Left forelimb (tissue), 1 donor: ENCODE results near the gene ZNF81.
"Not testable (repeated sequence)": the region's sequence is repeated elsewhere in the genome, so short reads cannot be mapped to it uniquely, and the experiment has no call there.

Source experiments
- DNase-seq: peaks from one replicate; pipeline ENCODE4 v3.0.0-alpha.2; 2018; ENCODE audit warnings: low spot score

The ZNF81 gene

DNA sequence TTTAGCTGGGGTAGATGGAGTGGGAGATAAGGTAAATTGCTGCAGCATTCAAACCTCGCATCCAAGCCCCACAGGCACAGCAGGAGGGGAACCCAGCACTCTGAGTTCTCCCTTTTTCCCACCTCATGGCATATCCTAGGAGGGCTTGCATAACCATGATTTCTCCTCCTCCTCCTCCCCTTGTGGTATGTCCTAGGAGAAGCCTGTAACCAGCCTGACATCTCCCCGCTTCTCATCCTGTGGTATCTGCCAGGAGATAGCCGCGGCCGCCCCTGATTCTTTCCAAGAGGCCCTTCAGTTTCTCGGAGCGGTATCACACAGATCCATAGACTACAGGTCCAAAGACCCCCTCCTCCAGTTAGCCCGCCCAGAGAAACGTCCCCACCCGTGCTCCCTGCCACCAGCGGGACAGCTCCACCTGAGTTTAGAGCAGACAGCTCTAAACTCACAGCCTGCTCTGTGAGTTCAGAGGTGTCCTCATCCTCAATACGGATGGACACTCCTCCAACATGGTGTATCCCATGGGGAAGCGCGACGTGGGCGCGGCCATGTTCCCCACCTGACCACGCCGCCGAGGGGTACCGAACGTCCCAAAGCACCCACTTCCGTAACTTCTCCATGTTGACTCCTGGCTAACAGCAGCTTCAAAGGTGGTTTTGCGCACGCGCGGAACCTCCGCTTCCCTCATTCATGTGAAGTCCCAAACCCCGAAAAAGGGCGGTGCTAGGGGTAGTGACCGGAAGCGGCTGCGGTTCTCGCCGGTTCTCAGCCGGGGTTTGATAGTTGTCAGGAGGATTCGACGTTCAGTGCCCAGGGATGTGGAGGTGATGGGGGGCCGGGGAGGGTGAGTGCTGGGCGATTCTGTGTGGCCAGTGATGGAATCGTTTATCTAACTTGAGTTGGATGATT, at the start of gene ZNF81:
Gene ZNF81, plus strand, starts transcription at position 739 of the 909 bp plus-strand sequence. CDS start 9,366 bp downstream, outside the sequence.
- peak; percentile 93 for DNase-seq

DNA sequence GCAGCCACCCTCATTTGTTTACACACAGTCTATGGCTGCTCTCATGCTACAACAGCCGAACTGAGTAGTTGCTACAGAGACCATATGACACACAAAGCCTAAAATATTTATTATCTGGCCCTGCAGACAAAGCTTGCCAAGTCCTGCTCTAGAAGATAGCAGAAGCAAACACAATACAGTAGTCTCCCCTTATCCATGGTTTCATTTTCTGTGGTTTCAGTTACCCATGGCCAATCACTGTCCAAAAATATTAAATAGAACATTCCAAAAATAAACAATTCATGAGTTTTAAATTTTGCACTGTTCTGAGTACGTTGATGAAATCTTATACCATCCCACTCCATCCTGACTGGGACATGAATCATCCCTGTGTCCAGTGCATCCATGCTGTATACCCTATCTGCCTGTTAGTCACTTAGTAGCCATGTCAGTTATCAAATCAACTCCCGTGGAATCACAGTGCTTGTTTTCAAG, 40.2 kb upstream of the ZNF81 start:
- DNase-seq, result no peak

DNA sequence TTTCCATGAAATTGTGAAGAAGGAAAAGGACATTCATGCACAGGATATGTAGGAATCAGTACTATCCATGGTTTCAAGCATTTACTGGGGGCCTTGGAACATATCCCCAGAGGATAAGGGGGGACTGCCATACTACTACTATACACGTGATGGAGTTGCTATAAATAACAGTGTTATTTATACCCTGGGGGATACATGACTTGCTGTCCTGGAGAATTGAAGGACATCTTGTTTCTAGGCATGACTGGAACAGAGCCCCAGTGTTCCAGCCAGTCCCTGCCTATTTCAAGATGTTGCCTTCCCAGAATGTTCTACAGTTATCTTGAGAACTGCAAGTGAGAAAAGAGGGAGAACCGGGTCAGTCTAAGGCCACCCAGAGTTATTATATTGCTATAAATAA, 39.6 kb upstream of the ZNF81 start:
- no peak for DNase-seq

DNA sequence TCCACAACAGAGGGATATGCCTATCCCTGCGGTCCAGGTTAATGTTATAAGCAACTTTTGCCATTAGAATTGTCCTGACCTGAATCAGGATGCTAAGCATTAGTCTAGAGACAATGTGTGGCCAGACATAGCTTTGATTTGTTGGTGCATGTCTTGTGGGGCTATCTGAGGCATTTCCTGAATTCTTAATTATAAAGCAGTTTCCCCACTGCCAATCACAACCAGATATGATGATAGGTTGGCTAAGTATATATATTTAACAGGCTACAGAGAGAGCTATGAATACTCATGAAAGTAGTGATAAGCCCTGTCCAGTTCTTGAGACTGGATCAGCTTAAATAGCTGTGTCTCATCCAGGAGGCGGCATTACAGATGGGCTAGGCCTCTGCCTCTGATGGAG, 37.8 kb upstream of the ZNF81 start:
- no peak for DNase-seq

DNA sequence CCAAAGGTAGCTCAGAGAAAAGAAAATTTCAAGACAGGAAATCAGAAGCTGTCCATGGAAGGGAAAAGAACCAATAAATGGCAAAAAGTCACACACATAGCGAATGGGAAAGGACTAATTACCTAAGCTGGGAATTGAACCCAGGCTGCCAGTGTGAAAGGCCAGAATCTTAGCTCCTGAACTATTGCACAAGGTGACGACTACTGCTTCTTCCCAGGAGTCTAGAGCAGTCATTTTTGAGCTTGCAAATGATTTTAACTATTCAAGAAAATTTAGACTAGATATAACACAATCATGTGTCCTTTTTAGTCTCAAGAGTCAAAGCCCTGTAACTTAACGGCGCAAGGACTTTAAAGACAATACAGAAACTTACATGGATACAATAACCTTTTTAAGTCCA, 34.1 kb upstream of the ZNF81 start:
- no peak for DNase-seq

DNA sequence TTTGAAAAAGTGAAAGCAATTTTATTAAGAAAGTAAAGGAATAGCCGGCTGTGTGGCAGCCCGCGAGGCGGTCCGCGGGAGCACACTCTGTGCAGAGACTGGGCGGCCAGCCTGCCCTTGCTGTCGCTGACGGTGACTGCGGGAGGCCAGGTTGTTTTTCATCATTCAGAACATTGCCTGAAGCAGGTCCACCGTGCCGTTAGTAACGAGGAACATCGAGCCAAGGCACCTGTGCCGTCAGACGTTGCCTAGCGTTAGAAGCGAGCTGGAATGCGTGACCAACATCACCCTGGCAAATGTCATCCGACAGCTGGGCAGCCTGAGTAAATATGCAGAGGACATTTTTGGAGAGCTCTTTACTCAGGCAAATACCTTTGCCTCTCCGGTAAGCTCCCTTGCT, 33.6 kb upstream of the ZNF81 start:
- not testable (repeated sequence) for DNase-seq

DNA sequence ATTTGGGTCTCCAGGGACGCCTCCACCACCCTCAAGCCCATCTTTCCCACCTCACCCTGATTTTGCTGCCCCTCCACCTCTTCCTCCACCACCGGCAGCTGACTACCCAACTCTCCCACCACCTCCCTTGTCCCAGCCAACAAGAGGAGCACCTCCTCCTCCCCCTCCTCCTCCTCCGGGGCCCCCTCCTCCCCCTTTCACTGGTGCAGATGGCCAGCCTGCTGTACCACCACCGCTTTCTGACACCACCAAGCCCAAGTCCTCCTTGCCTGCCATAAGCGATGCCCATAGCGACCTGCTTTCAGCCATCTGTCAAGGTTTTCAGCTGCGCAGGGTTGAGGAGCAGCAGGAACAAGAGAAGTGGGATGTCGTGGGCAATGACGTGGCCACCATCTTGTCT, 32.4 kb upstream of the ZNF81 start:
- no peak for DNase-seq

DNA sequence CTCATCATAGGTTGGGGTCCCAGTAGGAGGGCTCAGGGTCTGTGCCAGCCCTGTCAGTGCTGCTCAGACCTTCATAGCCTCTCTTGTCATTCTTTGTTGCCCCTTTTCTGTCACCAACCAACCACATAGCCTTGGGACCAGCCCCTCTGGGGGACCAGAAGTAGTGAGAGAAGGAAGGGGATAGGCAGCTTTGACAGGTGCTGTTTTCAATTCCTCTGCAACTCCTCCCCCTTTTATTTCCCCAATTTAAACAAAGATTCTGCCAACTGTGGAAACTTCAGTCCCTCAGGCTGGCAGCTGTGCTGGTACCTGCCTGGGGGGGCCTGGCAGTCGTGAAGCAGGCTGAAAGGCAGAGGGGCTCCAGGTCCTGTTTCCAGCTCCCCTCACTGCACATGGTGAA, 30.9 kb upstream of the ZNF81 start:
- not testable (repeated sequence) for DNase-seq

DNA sequence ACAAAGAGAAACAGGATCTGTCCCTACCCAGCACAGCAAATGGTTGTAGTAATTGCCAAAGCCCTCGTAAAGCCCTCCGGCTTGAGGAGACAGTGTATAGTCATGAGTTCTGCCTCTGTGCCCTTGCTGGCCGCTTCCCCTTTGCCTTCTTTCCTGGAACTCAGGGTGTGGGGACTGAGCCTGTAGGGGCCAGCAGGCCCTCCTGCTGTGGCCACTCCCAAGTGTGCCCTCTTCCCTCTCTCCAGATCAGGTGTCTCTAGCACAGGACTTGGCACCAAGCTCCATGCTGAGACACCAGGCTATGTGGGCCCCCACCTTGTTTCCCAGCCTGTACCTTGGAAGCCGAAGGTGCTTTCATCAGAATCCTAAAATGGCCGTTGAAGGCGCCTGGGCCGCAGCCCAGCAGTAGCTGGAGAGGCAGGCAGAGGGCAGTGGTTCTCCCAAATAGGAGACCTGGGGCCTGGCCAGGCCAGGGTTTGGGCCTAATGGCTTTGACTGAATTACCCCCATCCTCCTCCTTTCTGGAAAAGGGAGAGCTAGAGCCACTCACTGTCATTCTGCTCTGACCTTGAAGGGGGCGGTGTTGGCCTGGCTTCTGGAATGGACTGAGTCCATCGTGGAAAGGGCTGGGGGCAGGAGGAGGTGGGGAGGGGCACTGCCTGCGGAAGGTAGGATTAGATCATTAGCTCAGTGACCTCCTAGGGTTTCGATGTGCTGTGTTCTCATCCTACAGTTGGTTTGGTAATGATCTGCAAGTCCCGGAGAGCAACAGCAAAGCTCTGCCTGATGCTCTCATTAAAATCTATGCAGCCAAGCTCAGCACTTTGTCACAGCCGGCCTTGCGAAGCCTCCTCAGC, 30.1 kb upstream of the ZNF81 start:
- not testable (repeated sequence) for DNase-seq

DNA sequence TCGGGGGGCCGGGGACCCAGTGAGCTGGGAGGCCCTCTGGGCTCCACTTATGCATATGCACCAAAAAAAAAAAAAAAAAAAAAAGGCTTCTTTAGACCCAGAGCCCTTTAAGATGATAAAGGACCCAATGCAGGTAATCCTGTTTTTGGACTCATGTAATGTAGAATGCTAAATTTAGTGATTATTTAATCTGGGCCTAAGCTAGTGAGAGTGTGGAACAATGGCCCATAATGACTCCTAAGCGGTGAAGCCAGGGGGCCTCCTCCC, 29.5 kb upstream of the ZNF81 start:
- not testable (repeated sequence) for DNase-seq

DNA sequence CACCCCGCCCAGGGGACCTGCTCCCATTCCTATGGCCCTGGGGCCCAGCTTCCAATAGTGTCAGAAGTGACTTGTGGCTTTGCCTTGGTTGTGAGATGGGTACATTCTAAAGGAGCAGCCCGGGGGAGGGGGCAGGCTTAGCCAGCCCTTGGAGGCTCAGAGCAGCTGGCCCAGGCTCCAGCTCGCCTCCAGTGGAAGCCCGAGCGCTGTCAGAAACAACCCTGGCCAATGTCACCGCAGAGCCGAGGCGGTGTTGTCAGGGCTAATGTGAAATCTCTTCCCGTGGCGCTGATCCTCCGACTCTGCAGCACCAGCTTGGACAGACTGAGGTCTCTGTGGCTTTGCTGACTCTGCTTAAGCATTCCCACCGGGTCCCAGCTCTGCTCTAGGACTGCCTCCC, 29.2 kb upstream of the ZNF81 start:
- no peak for DNase-seq

DNA sequence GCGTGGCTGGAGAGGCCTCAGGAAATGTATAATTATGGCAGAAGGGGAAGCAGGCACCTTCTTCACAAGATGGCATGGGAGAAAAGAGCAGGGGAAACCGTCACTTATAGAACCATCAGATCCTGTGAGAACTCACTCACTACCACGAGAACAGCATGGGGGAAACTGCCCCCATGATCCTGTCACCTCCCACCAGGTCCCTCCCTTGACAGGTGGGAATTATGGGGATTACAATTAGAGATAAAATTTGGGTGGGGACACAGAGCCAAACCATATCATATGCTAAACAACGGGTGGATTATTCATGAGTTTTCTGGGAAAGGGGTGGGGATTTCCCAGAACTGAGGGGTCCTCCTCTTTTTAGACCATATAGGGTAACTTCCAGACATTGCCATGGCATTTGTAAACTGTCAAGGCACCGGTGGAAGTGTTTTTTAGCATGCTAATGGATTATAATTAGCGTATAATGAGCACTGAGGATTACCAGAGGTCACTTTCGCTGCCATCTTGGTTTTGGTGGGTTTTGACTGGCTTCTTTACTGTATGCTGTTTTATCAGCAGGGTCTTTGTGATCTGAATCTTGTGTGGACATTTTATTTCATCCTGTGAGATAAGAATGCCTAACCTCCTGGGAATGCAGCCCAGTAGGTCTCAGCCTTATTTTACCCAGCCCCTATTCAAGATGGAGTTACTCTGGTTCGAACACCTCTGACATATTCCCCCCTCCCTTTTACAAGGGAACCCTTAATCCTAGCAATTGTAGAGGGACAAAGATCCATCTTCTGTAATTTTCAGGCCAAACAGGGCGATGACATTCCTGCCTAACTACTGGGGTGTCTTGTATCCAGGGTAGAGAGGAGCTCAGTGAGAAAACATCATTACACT, 27.6 kb upstream of the ZNF81 start:
- DNase-seq, result no peak

DNA sequence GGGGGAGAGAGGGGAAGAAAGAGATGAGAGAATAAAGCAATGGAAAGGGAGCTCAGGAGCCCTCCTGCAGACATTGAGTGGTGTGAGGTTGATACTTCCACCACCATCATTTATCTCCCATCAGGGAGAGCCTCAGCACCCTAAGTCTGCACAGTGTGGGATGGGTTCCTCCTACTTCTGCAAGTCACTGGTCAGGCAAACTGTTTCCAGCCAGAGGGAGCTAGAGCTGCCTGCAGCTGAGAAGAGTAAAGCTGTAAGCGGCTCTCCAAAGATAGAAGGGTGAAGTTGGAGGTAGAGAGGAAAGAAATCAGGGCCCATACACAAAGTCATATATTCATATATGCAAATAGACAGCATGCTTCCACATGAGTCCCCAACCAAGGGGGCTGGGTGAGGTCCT, 21.9 kb upstream of the ZNF81 start:
- DNase-seq, result no peak

DNA sequence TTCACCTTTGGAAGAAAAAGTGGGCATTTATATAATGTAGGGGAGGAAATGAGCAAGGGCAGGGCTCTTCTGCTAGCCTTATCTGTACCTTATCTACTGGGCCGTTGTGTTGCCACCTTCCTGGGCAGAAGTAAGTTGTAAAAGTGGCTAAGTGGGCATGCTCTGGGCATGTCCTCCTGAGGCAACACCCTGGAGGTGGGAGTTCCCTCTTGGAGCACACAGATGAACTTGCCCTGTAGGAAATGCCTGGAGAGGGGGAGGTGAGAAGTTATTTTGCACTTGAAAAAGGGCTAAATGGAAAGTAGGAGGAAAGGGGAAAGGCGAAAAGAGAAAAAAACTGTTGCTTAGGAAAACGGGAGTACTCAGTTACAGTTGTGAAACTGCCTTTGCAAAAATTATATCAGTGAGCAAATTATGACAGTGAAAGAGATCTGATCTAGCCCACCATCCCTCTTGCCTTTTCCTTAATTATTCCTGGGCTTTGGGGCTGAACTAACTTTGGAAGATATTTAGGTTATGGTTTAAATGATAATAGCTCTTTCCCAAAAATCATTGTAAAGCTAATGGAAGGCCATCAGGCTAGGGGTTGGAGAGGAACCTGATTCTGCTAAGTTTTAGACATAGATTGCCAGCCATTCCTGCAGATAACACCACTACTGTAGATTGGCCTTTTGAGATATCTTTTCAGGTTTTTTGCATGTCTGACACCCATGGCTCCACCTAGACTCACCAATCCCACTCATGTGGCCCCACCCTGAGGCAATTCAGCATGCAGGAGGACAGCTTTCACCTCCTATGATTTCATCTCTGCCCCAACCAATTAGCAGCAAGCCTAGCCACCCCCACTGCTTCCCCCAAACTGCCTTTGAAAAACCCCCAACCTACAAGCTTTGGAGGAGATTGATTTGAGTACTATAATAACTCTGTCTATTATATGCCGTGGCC, 20.5 kb upstream of the ZNF81 start:
- no peak for DNase-seq

DNA sequence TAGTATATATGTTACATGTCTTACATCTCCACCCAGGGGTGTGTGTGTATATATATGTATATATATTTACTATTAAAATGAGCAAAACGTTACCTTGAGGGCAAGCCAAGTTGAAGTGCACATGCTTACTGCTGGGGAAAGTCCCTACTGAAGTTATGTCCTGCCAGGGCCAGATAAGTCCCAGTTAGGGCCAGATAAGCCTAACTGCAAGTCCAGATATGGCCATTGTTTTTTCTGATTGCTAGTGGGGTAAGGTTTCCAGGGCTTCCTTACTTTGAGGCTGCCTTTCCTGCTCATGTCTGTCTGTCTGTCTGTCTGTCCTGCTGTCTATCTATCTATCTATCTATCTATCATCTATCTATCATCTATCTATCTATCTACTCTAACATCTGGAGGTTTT, 19.3 kb upstream of the ZNF81 start:
- DNase-seq, result no peak

DNA sequence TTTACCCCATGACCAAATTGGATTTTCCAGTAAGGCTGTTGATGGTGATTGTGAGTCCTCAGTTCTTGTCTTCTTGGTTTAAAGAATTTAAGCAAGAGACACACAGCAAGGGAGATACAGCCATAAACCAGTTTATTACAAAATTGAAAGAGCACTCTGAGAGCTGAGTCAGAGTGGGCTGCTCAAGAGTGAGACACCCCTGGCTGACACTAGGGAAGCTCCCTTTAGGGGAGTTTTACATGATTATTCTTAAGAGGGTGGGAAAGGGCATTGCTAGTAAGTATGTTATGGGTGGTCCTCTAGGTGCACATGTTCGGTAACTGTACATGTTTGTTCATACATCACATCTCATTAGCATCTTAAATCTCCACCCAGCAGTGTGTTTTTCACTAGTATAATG, 18.8 kb upstream of the ZNF81 start:
- DNase-seq, result no peak

DNA sequence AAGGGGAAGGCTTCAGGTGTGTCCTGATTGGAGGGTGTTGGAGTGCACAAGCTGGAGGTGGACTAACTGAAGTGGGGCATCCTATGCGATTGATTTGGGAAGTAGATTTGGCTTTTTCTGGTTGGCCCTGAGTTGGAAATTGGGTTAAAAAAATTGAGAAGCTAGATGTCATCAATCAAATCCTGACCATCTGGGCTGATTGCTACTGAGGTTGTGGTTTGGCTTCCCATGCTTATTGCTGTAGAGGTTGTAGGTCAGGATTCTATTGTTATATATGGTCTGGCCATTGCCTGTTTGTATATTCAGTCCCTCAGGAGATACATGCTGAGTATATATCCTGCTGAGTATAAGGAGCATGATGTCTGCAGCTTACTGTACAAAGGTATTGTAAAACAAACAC, 7.7 kb upstream of the ZNF81 start:
- no peak for DNase-seq

DNA sequence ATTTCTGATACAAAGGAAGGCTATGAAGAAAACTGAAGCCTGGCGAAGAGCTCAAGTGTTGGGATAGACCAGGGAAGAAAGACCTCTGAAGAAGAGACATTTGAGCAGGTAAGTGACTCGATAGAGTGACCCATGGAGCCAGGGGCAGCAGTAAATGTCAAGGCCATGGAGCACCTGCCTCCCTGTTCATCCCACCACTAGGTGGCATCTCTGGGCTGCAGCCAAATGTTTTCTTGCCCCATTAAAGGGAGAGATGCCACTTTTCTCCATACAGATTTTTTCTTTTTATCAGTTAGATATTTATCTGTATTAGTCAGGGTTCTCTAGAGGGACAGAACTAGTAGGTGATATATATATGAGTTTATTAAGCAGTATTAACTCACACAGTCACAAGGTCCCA, 4.9 kb upstream of the ZNF81 start:
- DNase-seq, result no peak

DNA sequence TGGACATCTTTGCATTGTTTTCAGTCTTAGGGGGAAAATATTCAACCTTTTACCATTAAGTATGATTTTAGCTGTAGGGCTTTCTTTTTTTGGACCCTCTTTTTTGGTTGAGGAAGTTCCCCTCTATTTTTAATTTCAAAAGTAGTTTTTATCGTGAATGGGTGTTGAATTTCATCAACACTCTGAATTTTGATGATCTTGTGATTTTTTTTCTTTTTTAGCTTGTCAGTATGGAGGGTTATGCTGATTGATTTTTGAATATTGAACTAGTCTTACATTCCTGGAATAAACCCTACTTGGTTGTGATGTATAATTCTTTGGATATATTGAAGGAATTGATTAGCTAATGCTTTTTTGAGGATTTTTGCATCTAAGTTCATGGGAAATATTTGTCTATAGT, 1.7 kb downstream of the ZNF81 start:
- DNase-seq, result no peak

DNA sequence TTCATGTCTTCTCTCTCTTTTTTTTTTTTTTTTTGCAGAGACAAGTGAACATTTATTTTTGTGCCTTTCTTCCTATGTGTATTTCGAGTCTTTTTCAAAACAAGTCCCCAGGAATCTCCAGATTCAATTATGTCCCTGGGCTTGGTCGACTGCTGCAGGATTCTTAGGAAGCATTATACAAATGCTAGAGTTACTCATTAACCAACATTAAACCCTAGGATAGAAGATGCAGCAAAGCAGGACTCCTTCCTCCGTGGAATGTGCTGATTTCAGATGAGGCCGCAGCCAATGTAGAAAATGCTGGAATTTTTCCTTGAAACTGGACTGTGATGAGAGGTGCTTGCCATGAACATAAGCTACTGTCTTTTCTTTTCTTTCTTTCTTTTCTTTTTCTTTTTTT, 3.4 kb downstream of the ZNF81 start:
- DNase-seq, result no peak

DNA sequence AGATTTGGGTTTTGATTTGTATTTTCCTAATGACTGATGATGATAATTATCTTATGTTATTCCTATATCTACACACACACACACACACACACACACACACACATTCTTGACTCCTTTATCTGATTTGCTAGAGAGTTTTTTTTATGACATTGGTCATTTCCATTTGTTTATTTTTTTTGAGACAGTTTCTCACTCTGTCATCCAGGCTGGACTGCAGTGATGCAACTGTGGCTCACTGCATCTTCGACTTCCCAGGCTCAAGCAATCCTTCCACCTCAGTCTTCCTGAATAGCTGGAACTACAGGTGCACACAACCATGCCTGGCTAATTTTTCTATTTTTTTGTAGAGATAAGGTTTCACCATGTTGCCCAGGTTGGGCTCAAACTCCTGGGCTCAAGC, 6.7 kb downstream of the ZNF81 start:
- DNase-seq, result no peak
